GM18499 (cell line): ENCODE measurements around the gene UGT3A2.

Experiments used
- ATAC-seq: cut with Tn5 transposase; IDR thresholded peaks from one replicate; pipeline ENCODE4 v1.9.1; 2021; ENCODE audit warnings: moderate number of reproducible peaks; ENCODE audit not compliant: insufficient read depth, unreplicated experiment

Gene UGT3A2

GRCh38 chr5:36013182-36013581 lies 53.5 kb downstream of the UGT3A2 start:
- no peak for ATAC-seq

- ATAC-seq: no peak
Observed at GRCh38 chr5:36009698-36010097, 57.0 kb downstream of the UGT3A2 start.

GRCh38 chr5:36007366-36007765 lies 59.3 kb downstream of the UGT3A2 start:
- no peak for ATAC-seq

GRCh38 chr5:36006163-36006562 lies 60.5 kb downstream of the UGT3A2 start:
- ATAC-seq: no peak

- ATAC-seq: no peak
Observed at GRCh38 chr5:36001032-36001431, 65.7 kb downstream of the UGT3A2 start.

- ATAC-seq: no peak
Observed at GRCh38 chr5:35999547-35999946, 67.1 kb downstream of the UGT3A2 start.

GRCh38 chr5:35996076-35996475 lies 70.6 kb downstream of the UGT3A2 start:
- ATAC-seq: no peak

GRCh38 chr5:35990941-35991611 lies 75.6 kb downstream of the UGT3A2 start, which contains the start of gene UGT3A1:
TSS of gene UGT3A1 (minus strand) at chr5:35991390. CDS start at chr5:35991240, 150 bp downstream.
- no peak for ATAC-seq

GRCh38 chr5:35990520-35990919 lies 76.2 kb downstream of the UGT3A2 start:
- no peak for ATAC-seq

GRCh38 chr5:35988529-35988928 lies 78.2 kb downstream of the UGT3A2 start:
- no peak for ATAC-seq

- no peak for ATAC-seq
Observed at GRCh38 chr5:35987776-35988175, 78.9 kb downstream of the UGT3A2 start.
